Measurements from ENCODE around the gene CLDN19.

Gene CLDN19

GRCh38 chr1:42744148-42744413 is 4.0 kb upstream of the CLDN19 start:
- no peak overlapping the region for H3K4me3 ChIP-seq (ENCODE audit: low read depth, low read length)
- no peak for DNase-seq (ENCODE audit: low read depth, low spot score)
- ChIA-PET POLR2A (no interaction called here), CTCF (interaction anchor here (0.7 to 1.3 kb wide), 6 partner anchors 9 to 168 kb away, joined by 3 to 5 read pairs (median 3); no protein-coding TSS in a partner anchor)
- no peak for TF ChIP-seq CTCF (IDR thresholded peaks at IDR 0.05; ENCODE audit: insufficient read depth, low read length, missing control alignments)

- no peak for DNase-seq (ENCODE audit: low read depth, low spot score)
These were observed 3.5 kb upstream of the CLDN19 start for GRCh38 chr1:42743317-42744147.

GRCh38 chr1:42742617-42743316 is 2.7 kb upstream of the CLDN19 start:
- TF ChIP-seq CTCF (IDR thresholded peaks at IDR 0.05; ENCODE audit: insufficient read depth, low read length, missing control alignments) = no peak
- no peak for DNase-seq (ENCODE audit: low read depth, low spot score)
- POLR2A ChIA-PET = no interaction called here
- no peak overlapping the region for H3K4me3 ChIP-seq (ENCODE audit: low read depth, low read length)
- CTCF ChIA-PET = interaction anchor here (1.1 to 1.3 kb wide), 5 partner anchors 9 to 165 kb away, joined by 3 to 5 read pairs (median 4); no protein-coding TSS in a partner anchor

More at GRCh38 chr1:42743317-42744147, 3.5 kb upstream of the CLDN19 start:
- ChIA-PET CTCF (interaction anchor here (0.7 to 1.3 kb wide), 8 partner anchors 9 to 167 kb away, joined by 3 to 5 read pairs (median 4); no protein-coding TSS in a partner anchor), POLR2A (no interaction called here)
- TF ChIP-seq CTCF (IDR thresholded peaks at IDR 0.05; ENCODE audit: insufficient read depth, low read length, missing control alignments) = no peak
- H3K4me3 ChIP-seq (ENCODE audit: low read depth, low read length) = no peak overlapping the region

GRCh38 chr1:42742141-42742540 is 2.1 kb upstream of the CLDN19 start:
- CTCF ChIA-PET = interaction anchor here (1.2 kb wide), 1 partner anchor 15 kb away, joined by 4 read pairs; no protein-coding TSS in a partner anchor

GRCh38 chr1:42741706-42742105 is 1.7 kb upstream of the CLDN19 start:
- POLR2A ChIA-PET = no interaction called here
- DNase-seq (ENCODE audit: low read depth, low spot score) = no peak
- CTCF ChIA-PET = interaction anchor here (1.0 kb wide), 1 partner anchor 164 kb away, joined by 3 read pairs; no protein-coding TSS in a partner anchor
- no peak overlapping the region for H3K4me3 ChIP-seq (ENCODE audit: low read depth, low read length)
- no peak for TF ChIP-seq CTCF (IDR thresholded peaks at IDR 0.05; ENCODE audit: insufficient read depth, low read length, missing control alignments)

More at GRCh38 chr1:42742141-42742540, 2.1 kb upstream of the CLDN19 start:
- POLR2A ChIA-PET = no interaction called here
- no peak for TF ChIP-seq CTCF (IDR thresholded peaks at IDR 0.05; ENCODE audit: insufficient read depth, low read length, missing control alignments)
- no peak overlapping the region for H3K4me3 ChIP-seq (ENCODE audit: low read depth, low read length)
- DNase-seq (ENCODE audit: low read depth, low spot score) = no peak
